HG02798 (cell line): Measurements from ENCODE around the gene IL4I1.

Source experiments
- ATAC-seq: cut with Tn5 transposase; IDR thresholded peaks from one replicate; pipeline ENCODE4 v1.9.1; 2021; ENCODE audit warnings: mild to moderate bottlenecking; ENCODE audit not compliant: unreplicated experiment, poor library complexity

IL4I1 gene

GRCh38 chr19:49895566-49896297, 955 bp downstream of the IL4I1 start:
- ATAC-seq = no peak

GRCh38 chr19:49894879-49895565, 1.7 kb downstream of the IL4I1 start:
- ATAC-seq = no peak

GRCh38 chr19:49894011-49894664, 2.5 kb downstream of the IL4I1 start:
- no peak for ATAC-seq

GRCh38 chr19:49892716-49893115, 4.0 kb downstream of the IL4I1 start:
- no peak for ATAC-seq

GRCh38 chr19:49891393-49891792, 5.3 kb downstream of the IL4I1 start:
- no peak for ATAC-seq

- peak; percentile 34 for ATAC-seq
Observed at GRCh38 chr19:49890349-49891311, 6.1 kb downstream of the IL4I1 start.

- ATAC-seq = peak; percentile 29
Observed at GRCh38 chr19:49889687-49890348, 6.9 kb downstream of the IL4I1 start.

- ATAC-seq = no peak
Observed at GRCh38 chr19:49889038-49889686, 7.5 kb downstream of the IL4I1 start.

GRCh38 chr19:49888510-49888824, 8.2 kb downstream of the IL4I1 start:
- no peak for ATAC-seq

GRCh38 chr19:49887665-49888509, 8.8 kb downstream of the IL4I1 start:
- no peak for ATAC-seq

GRCh38 chr19:49887037-49887664, 9.5 kb downstream of the IL4I1 start:
- ATAC-seq = no peak

- no peak for ATAC-seq
Observed at GRCh38 chr19:49884760-49885159, 11.9 kb downstream of the IL4I1 start.

- no peak for ATAC-seq
Observed at GRCh38 chr19:49884109-49884508, 12.6 kb downstream of the IL4I1 start.

- no peak for ATAC-seq
Observed at GRCh38 chr19:49883094-49883493, 13.6 kb downstream of the IL4I1 start.

GRCh38 chr19:49882643-49883042, 14.0 kb downstream of the IL4I1 start:
- no peak for ATAC-seq

- ATAC-seq = no peak
Observed at GRCh38 chr19:49881672-49882394, 14.9 kb downstream of the IL4I1 start.

GRCh38 chr19:49881186-49881585, 15.5 kb downstream of the IL4I1 start:
- no peak for ATAC-seq
